ENCODE measurements around the gene ACYP1.

DNA sequence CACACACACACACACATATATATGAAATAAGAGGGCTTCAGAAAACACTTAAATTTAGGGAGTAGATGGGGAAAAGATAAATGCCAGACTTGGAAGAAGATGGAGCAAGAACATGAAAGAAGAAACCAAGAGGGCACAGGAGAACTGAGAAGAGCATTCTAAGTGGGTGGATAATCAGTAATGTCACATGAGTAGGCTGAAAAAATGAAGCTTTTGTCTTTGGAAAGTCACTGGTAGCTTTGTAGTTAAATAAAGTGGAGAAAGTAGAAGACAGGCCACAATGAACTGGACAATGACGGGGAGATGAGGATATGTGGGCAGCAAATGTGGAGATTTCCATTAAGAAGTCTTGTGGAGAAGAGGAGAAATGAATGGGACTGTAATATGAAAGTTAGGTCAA is 3.4 kb upstream of the ACYP1 start:
- TF ChIP-seq, protein P1, sequence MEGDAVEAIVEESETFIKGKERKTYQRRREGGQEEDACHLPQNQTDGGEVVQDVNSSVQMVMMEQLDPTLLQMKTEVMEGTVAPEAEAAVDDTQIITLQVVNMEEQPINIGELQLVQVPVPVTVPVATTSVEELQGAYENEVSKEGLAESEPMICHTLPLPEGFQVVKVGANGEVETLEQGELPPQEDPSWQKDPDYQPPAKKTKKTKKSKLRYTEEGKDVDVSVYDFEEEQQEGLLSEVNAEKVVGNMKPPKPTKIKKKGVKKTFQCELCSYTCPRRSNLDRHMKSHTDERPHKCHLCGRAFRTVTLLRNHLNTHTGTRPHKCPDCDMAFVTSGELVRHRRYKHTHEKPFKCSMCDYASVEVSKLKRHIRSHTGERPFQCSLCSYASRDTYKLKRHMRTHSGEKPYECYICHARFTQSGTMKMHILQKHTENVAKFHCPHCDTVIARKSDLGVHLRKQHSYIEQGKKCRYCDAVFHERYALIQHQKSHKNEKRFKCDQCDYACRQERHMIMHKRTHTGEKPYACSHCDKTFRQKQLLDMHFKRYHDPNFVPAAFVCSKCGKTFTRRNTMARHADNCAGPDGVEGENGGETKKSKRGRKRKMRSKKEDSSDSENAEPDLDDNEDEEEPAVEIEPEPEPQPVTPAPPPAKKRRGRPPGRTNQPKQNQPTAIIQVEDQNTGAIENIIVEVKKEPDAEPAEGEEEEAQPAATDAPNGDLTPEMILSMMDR (IDR thresholded peaks at IDR 0.05): no peak
- TF ChIP-seq EP300 (IDR thresholded peaks at IDR 0.05): no peak

Data from tibial nerve (tissue), 4 donors.